DMS79 treated with DMSO at 0.1 percent for 48 hours (cell line): ENCODE results near the gene PLXDC2.
"Not testable (repeated sequence)": the region's sequence is repeated elsewhere in the genome, so short reads cannot be mapped to it uniquely, and the experiment has no call there.

Source experiments
- DNase-seq: peaks from one replicate; lab custom pipeline; 2025; lab: John Stamatoyannopoulos, UW

The PLXDC2 gene

GRCh38 chr10:19816411-19817230 lies at the start of gene PLXDC2:
TSS of gene PLXDC2 (plus strand) at chr10:19816432.
- no peak for DNase-seq

GRCh38 chr10:19767876-19768275 lies 48.4 kb upstream of the PLXDC2 start:
- DNase-seq = no peak

- not testable (repeated sequence) for DNase-seq
These were observed 46.4 kb upstream of the PLXDC2 start for GRCh38 chr10:19769826-19770225.

- DNase-seq = no peak
These were observed 43.3 kb upstream of the PLXDC2 start for GRCh38 chr10:19772972-19773371.

GRCh38 chr10:19775296-19775695 lies 40.9 kb upstream of the PLXDC2 start:
- no peak for DNase-seq

- no peak for DNase-seq
These were observed 38.4 kb upstream of the PLXDC2 start for GRCh38 chr10:19777806-19778205.

- DNase-seq = no peak
These were observed 37.2 kb upstream of the PLXDC2 start for GRCh38 chr10:19778996-19779395.

GRCh38 chr10:19782430-19783089 lies 33.7 kb upstream of the PLXDC2 start:
- DNase-seq = no peak

GRCh38 chr10:19783721-19784120 lies 32.5 kb upstream of the PLXDC2 start:
- DNase-seq = no peak

GRCh38 chr10:19785366-19785765 lies 30.9 kb upstream of the PLXDC2 start:
- DNase-seq = no peak

GRCh38 chr10:19788075-19788686 lies 28.1 kb upstream of the PLXDC2 start:
- DNase-seq = no peak

- DNase-seq = no peak
These were observed 27.3 kb upstream of the PLXDC2 start for GRCh38 chr10:19788902-19789301.

GRCh38 chr10:19789607-19790006 lies 26.6 kb upstream of the PLXDC2 start:
- no peak for DNase-seq

GRCh38 chr10:19791032-19791431 lies 25.2 kb upstream of the PLXDC2 start:
- no peak for DNase-seq

GRCh38 chr10:19795684-19796083 lies 20.5 kb upstream of the PLXDC2 start:
- DNase-seq = no peak

GRCh38 chr10:19800161-19800560 lies 16.1 kb upstream of the PLXDC2 start:
- DNase-seq = no peak

- DNase-seq = no peak
These were observed 14.9 kb upstream of the PLXDC2 start for GRCh38 chr10:19801369-19801768.

- no peak for DNase-seq
These were observed 12.6 kb upstream of the PLXDC2 start for GRCh38 chr10:19803676-19804075.

GRCh38 chr10:19809481-19809880 lies 6.8 kb upstream of the PLXDC2 start:
- no peak for DNase-seq

- DNase-seq = no peak
These were observed 4.7 kb upstream of the PLXDC2 start for GRCh38 chr10:19811540-19811939.

GRCh38 chr10:19812976-19813375 lies 3.3 kb upstream of the PLXDC2 start:
- no peak for DNase-seq

- no peak for DNase-seq
These were observed 1.0 kb upstream of the PLXDC2 start for GRCh38 chr10:19815036-19815730.
